Stomach (tissue), 9 donors: ENCODE measurements around the gene KCNQ4. TPM values are rescaled to one million over a fixed set of nuclear protein-coding genes. Genes with fewer than 3 reads are reported as not detected.
A peak's percentile ranks its signal among the peaks of the same experiment; 100 is the strongest.

Source experiments
- DNase-seq, 2 donors: peaks; one replicate each; pipeline versions ENCODE4 v3.0.0 to v3.0.0-alpha.2; 2013 to 2019
- H3K27ac ChIP-seq, 5 donors: fragments of 200-600 bp in 4 of 5; sonication (generic) in 4 of 5; one replicate each; pipeline ENCODE4 v1.5.1; 2013 to 2019; ENCODE audit warnings: mild to moderate bottlenecking in 1 of 5, moderate library complexity in 1 of 5
- H3K27me3 ChIP-seq, 3 donors: fragments of 200-600 bp; sonication (generic); one replicate each; pipeline ENCODE4 v1.5.1; 2017 to 2019; ENCODE audit warnings: mixed run types in 1 of 3
- H3K36me3 ChIP-seq, 4 donors: fragments of 200-600 bp; sonication (generic); 1 replicate in 3 of 4; 2 replicates in 1 of 4; pipeline ENCODE4 v1.5.1; 2016 to 2019
- H3K4me1 ChIP-seq, 4 donors: fragments of 200-600 bp; sonication (generic); one replicate each; pipeline ENCODE4 v1.5.1; 2016 to 2019
- H3K4me3 ChIP-seq, 4 donors: fragments of 200-600 bp; sonication (generic) in 3 of 4; one replicate each; pipeline ENCODE4 v1.5.1; 2016 to 2019; ENCODE audit warnings: mild to moderate bottlenecking in 1 of 4
- H3K9me3 ChIP-seq, 4 donors: fragments of 200-600 bp; sonication (generic); one replicate each; pipeline ENCODE4 v1.5.1; 2016 to 2019
- EP300 ChIP-seq: sonication (generic); formaldehyde crosslinking; IDR thresholded peaks from one replicate; pipeline ENCODE4 v1.6.1; 2017; ENCODE audit warnings: antibody characterized with exemption
- POLR2A ChIP-seq, 4 donors: fragments of 450-650 bp; IDR thresholded peaks; one replicate each; pipeline ENCODE4 v1.6.1; 2016; ENCODE audit warnings: antibody characterized with exemption in 4 of 4, control low read depth in 2 of 4, mild to moderate bottlenecking in 1 of 4, moderate library complexity in 1 of 4
- POLR2AphosphoS5 ChIP-seq, 3 donors: sonication (generic); formaldehyde crosslinking; IDR thresholded peaks; one replicate each; pipeline ENCODE4 v1.6.1; 2016; ENCODE audit warnings: antibody characterized with exemption in 3 of 3
- WGBS, 5 donors: extraction: QIAGEN DNeasy Blood & Tissue Kit in 3 of 5; methylation state at CpG; one replicate each; pipeline versions ENCODE4 v1.1.5 to v1.1.7; 2013 to 2018; 5-methylcytosine and 5-hydroxymethylcytosine counted together
- intact Hi-C: fragments of 100-400 bp; cut with DNase I; formaldehyde crosslinking; loops from one replicate; pipeline ENCODE4 v1.15.1; 2023; ENCODE audit warnings: low total_unique reads
- polyA plus RNA-seq, 3 donors: library from polyadenylated mRNA; stranded (reverse); fragments of 200-250 nt; gene quantifications; one replicate each; pipeline ENCODE4 v1.2.3, GENCODE V29; 2013
- total RNA-seq, 5 donors: library from RNA; depleted of rRNA; stranded (reverse); fragments of >200 nt; gene quantifications; one replicate each; pipeline versions ENCODE4 v1.1.0 to v1.2.3, GENCODE V29; 2014 to 2016
- TF ChIP-seq, protein P1 (sequence below), 7 experiments: fragments of 450-650 bp in 4 of 7; fragments of 200-600 bp in 3 of 7; sonication (generic) in 3 of 7; IDR thresholded peaks; one replicate each; pipeline ENCODE4 v1.5.1; 2016 to 2019; ENCODE audit warnings: antibody characterized with exemption in 7 of 7, control low read depth in 2 of 7, mild to moderate bottlenecking in 1 of 7
- donor health status: healthy with polysubstance abuse.
- donor health status: Bipolar disorder and iron deficiency.
- donor health status: healthy.

Gene KCNQ4
- total and polyA plus RNA-seq, 8 donors, result 0.31 to 7.6 (median 0.58) TPM; not detected in 1

GRCh38 chr1:40781608-40781971, 2.0 kb upstream of the KCNQ4 start:
- intact Hi-C loops, result no loop called here
- 79 to 91% (median 90%) methylated on average over 2 of the region's 2 CpGs for WGBS, 5 donors
- Histone ChIP-seq H3K4me3 (no peak overlapping the region), H3K27ac (no peak overlapping the region), H3K27me3 (peaks cover 0 to 30% (median 7%) of the 10 kb centered on the region in 3 donors), H3K36me3 (peaks cover 0 to 6% (median 1%) of the 10 kb centered on the region in 4 donors), H3K4me1 (peaks cover 17 to 43% (median 34%) of the 10 kb centered on the region in 4 donors), H3K9me3 (no peaks in the 10 kb centered on the region)
- TF ChIP-seq EP300 (no peak), POLR2A (IDR thresholded peaks at IDR 0.05) (no peak), POLR2AphosphoS5 (IDR thresholded peaks at IDR 0.05) (no peak)
- TF ChIP-seq, protein P1, sequence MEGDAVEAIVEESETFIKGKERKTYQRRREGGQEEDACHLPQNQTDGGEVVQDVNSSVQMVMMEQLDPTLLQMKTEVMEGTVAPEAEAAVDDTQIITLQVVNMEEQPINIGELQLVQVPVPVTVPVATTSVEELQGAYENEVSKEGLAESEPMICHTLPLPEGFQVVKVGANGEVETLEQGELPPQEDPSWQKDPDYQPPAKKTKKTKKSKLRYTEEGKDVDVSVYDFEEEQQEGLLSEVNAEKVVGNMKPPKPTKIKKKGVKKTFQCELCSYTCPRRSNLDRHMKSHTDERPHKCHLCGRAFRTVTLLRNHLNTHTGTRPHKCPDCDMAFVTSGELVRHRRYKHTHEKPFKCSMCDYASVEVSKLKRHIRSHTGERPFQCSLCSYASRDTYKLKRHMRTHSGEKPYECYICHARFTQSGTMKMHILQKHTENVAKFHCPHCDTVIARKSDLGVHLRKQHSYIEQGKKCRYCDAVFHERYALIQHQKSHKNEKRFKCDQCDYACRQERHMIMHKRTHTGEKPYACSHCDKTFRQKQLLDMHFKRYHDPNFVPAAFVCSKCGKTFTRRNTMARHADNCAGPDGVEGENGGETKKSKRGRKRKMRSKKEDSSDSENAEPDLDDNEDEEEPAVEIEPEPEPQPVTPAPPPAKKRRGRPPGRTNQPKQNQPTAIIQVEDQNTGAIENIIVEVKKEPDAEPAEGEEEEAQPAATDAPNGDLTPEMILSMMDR (IDR thresholded peaks at IDR 0.05), result no peak
- DNase-seq, result no peak

DNA sequence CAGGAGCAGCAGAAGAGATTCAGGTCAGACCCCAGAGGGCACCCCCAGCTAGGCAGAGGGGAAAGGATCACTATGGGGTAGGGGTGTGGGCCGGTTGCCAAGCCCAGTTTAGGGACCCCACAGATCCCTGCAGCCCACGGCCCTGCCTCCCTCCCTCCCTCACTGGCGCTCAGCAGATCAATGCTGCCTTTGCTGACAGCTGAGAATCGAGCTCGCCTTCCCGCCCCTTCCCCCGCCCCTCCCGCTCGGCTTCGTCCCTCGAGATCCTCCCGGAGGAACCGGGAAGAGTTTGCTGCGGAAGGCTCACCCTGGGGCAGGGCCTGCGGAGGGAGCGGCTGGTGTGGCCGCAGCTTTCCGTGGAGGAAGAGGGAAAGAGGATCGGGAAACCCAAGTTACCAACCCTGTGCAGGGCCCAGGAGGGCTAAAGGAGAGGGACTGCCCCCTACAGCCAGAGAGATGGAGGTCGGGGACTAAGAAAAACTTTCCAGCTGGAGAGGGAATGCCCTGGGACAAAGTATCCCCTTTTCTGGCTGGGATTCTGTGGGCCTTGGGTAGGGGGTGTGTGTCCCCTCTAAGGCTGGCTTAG, 1.1 kb upstream of the KCNQ4 start:
- 8 to 23% (median 17%) methylated on average over 14 to 20 of the region's 20 CpGs for WGBS, 5 donors
- peaks cover 0 to 5% (median 0%) of the 10 kb centered on the region in 4 donors for H3K36me3 ChIP-seq
- H3K27ac ChIP-seq, result peak overlapping the region in 3 of 5 donors; percentile 17 to 87 (median 77)
- peaks cover 0 to 30% (median 7%) of the 10 kb centered on the region in 3 donors for H3K27me3 ChIP-seq
- DNase-seq, result peak; percentile 28 to 62
- intact Hi-C loops, result no loop called here
- H3K9me3 ChIP-seq, result no peaks in the 10 kb centered on the region
- H3K4me1 ChIP-seq, result peaks cover 17 to 50% (median 35%) of the 10 kb centered on the region in 4 donors
- TF ChIP-seq, protein P1 (IDR thresholded peaks at IDR 0.05), result no peak
- TF ChIP-seq EP300 (no peak), POLR2A (IDR thresholded peaks at IDR 0.05) (no peak), POLR2AphosphoS5 (IDR thresholded peaks at IDR 0.05) (no peak)
- peak overlapping the region; percentile 20 to 56 (median 52) for H3K4me3 ChIP-seq

GRCh38 chr1:40784141-40784770, 669 bp downstream of the KCNQ4 start:
- peaks cover 17 to 64% (median 40%) of the 10 kb centered on the region in 4 donors for H3K4me1 ChIP-seq
- TF ChIP-seq POLR2AphosphoS5 (IDR thresholded peaks at IDR 0.05) (no peak), POLR2A (IDR thresholded peaks at IDR 0.05) (no peak), EP300 (no peak)
- TF ChIP-seq, protein P1 (IDR thresholded peaks at IDR 0.05), result no peak
- peak overlapping the region; percentile 52 to 56 (median 53) for H3K4me3 ChIP-seq
- H3K36me3 ChIP-seq, result no peaks in the 10 kb centered on the region
- H3K27ac ChIP-seq, result peak overlapping the region; percentile 23 to 87 (median 67)
- no peaks in the 10 kb centered on the region for H3K9me3 ChIP-seq
- peaks cover 0 to 30% (median 7%) of the 10 kb centered on the region in 3 donors for H3K27me3 ChIP-seq
- intact Hi-C loops, result no loop called here
- peak; percentile 32 to 72 for DNase-seq
- WGBS, 5 donors, result 14 to 29% (median 17%) methylated on average over 30 to 63 of the region's 63 CpGs

GRCh38 chr1:40784771-40785151, 1.2 kb downstream of the KCNQ4 start:
- H3K36me3 ChIP-seq, result no peaks in the 10 kb centered on the region
- intact Hi-C loops, result no loop called here
- no peaks in the 10 kb centered on the region for H3K9me3 ChIP-seq
- TF ChIP-seq, protein P1 (IDR thresholded peaks at IDR 0.05), result no peak
- TF ChIP-seq EP300, result no peak
- TF ChIP-seq POLR2A (IDR thresholded peaks at IDR 0.05), result no peak
- TF ChIP-seq POLR2AphosphoS5 (IDR thresholded peaks at IDR 0.05), result no peak
- peak in 1 of 2 donors; percentile 56 for DNase-seq
- peaks cover 0 to 30% (median 7%) of the 10 kb centered on the region in 3 donors for H3K27me3 ChIP-seq
- peak overlapping the region; percentile 23 to 87 (median 67) for H3K27ac ChIP-seq
- WGBS, 5 donors, result 37 to 67% (median 53%) methylated on average over 8 to 10 of the region's 10 CpGs
- H3K4me1 ChIP-seq, result peaks cover 17 to 69% (median 40%) of the 10 kb centered on the region in 4 donors
- H3K4me3 ChIP-seq, result peak overlapping the region; percentile 52 to 56 (median 53)
